Stomach (tissue), 19 donors: Measurements from ENCODE around the gene PUS10. TPM values are rescaled to one million over a fixed set of nuclear protein-coding genes. Genes with fewer than 3 reads are reported as not detected.
A peak's percentile ranks its signal among the peaks of the same experiment; 100 is the strongest.

Experiments
- DNase-seq, 2 donors: peaks; one replicate each; pipeline versions ENCODE4 v3.0.0 to v3.0.0-alpha.2; 2013 to 2019
- H3K27ac ChIP-seq, 5 donors: fragments of 200-600 bp in 4 of 5; sonication (generic) in 4 of 5; one replicate each; pipeline ENCODE4 v1.5.1; 2013 to 2019; ENCODE audit warnings: mild to moderate bottlenecking in 1 of 5, moderate library complexity in 1 of 5
- H3K27me3 ChIP-seq, 3 donors: fragments of 200-600 bp; sonication (generic); one replicate each; pipeline ENCODE4 v1.5.1; 2017 to 2019; ENCODE audit warnings: mixed run types in 1 of 3
- H3K36me3 ChIP-seq, 4 donors: fragments of 200-600 bp; sonication (generic); 1 replicate in 3 of 4; 2 replicates in 1 of 4; pipeline ENCODE4 v1.5.1; 2016 to 2019
- H3K4me1 ChIP-seq, 4 donors: fragments of 200-600 bp; sonication (generic); one replicate each; pipeline ENCODE4 v1.5.1; 2016 to 2019
- H3K4me3 ChIP-seq, 4 donors: fragments of 200-600 bp; sonication (generic) in 3 of 4; one replicate each; pipeline ENCODE4 v1.5.1; 2016 to 2019; ENCODE audit warnings: mild to moderate bottlenecking in 1 of 4
- H3K9me3 ChIP-seq, 4 donors: fragments of 200-600 bp; sonication (generic); one replicate each; pipeline ENCODE4 v1.5.1; 2016 to 2019
- EP300 ChIP-seq: sonication (generic); formaldehyde crosslinking; IDR thresholded peaks from one replicate; pipeline ENCODE4 v1.6.1; 2017; ENCODE audit warnings: antibody characterized with exemption
- POLR2A ChIP-seq, 4 donors: fragments of 450-650 bp; IDR thresholded peaks; one replicate each; pipeline ENCODE4 v1.6.1; 2016; ENCODE audit warnings: antibody characterized with exemption in 4 of 4, control low read depth in 2 of 4, mild to moderate bottlenecking in 1 of 4, moderate library complexity in 1 of 4
- POLR2AphosphoS5 ChIP-seq, 3 donors: sonication (generic); formaldehyde crosslinking; IDR thresholded peaks; one replicate each; pipeline ENCODE4 v1.6.1; 2016; ENCODE audit warnings: antibody characterized with exemption in 3 of 3
- WGBS, 5 donors: extraction: QIAGEN DNeasy Blood & Tissue Kit in 3 of 5; methylation state at CpG; one replicate each; pipeline versions ENCODE4 v1.1.5 to v1.1.7; 2013 to 2018; 5-methylcytosine and 5-hydroxymethylcytosine counted together
- intact Hi-C: fragments of 100-400 bp; cut with DNase I; formaldehyde crosslinking; loops from one replicate; pipeline ENCODE4 v1.15.1; 2023; ENCODE audit warnings: low total_unique reads
- long read RNA-seq, 10 donors: transcript quantifications; one replicate each; lab custom pipeline, GENCODE V29; 2026
- polyA plus RNA-seq, 3 donors: library from polyadenylated mRNA; stranded (reverse); fragments of 200-250 nt; gene quantifications; one replicate each; pipeline ENCODE4 v1.2.3, GENCODE V29; 2013
- total RNA-seq, 5 donors: library from RNA; depleted of rRNA; stranded (reverse); fragments of >200 nt; gene quantifications; one replicate each; pipeline versions ENCODE4 v1.1.0 to v1.2.3, GENCODE V29; 2014 to 2016
- TF ChIP-seq, protein P1 (sequence below), 7 experiments: fragments of 450-650 bp in 4 of 7; fragments of 200-600 bp in 3 of 7; sonication (generic) in 3 of 7; IDR thresholded peaks; one replicate each; pipeline ENCODE4 v1.5.1; 2016 to 2019; ENCODE audit warnings: antibody characterized with exemption in 7 of 7, control low read depth in 2 of 7, mild to moderate bottlenecking in 1 of 7
- donor health status: healthy with polysubstance abuse.
- donor health status: Bipolar disorder and iron deficiency.
- donor health status: healthy.

PUS10 gene
- 1 to 10 TPM; 1.8 to 8.0 (median 4.2) TPM for total RNA-seq
- polyA plus RNA-seq, result 1 to 10 TPM; 2.3 to 2.9 (median 2.7) TPM
- long read RNA-seq, donor 1, result 0 reads
- long read RNA-seq, donor 2, partial matches to known transcripts, result 0 of 1 reads
- long read RNA-seq, donor 2, other reads (novel, unspliced or antisense), result 0 of 1 reads
- long read RNA-seq, donor 3, partial matches to known transcripts, result 0 of 1 reads
- long read RNA-seq, donor 3, other reads (novel, unspliced or antisense), result 0 of 1 reads
- long read RNA-seq, donor 4, result 0 reads
- long read RNA-seq, donor 5, result 0 reads
- long read RNA-seq, donor 6, result 0 reads
- long read RNA-seq, donor 7, result 0 reads
- long read RNA-seq, donor 8, result 0 reads
- long read RNA-seq, donor 9, partial matches to known transcripts, result 0 of 1 reads
- long read RNA-seq, donor 9, other reads (novel, unspliced or antisense), result 0 of 1 reads
- long read RNA-seq, donor 10, result 0 reads

- peaks cover 7 to 61% (median 37%) of the 10 kb centered on the region in 4 donors for H3K4me1 ChIP-seq
Measured at GRCh38 chr2:61017556-61018317, at the start of gene PUS10, which contains the start of gene PEX13. Gene PUS10, minus strand, starts transcription at chr2:61018255. Its CDS starts 6,365 bp downstream, at chr2:61011890. Gene PEX13, plus strand, starts transcription at chr2:61017720. Its CDS starts 40 bp downstream, at chr2:61017760.

GRCh38 chr2:61065714-61066709 lies 48.0 kb upstream of the PUS10 start, which contains the start of gene SANBR:
Gene SANBR, plus strand, starts transcription at chr2:61065871. Its CDS starts 4,480 bp downstream, at chr2:61070351.
- Histone ChIP-seq H3K4me1 (peaks cover 0 to 20% (median 12%) of the 10 kb centered on the region in 4 donors), H3K4me3 (peak within 1 kb of the TSS; percentile 83 to 99 (median 98)), H3K36me3 (peaks cover 3 to 11% (median 7%) of the 10 kb centered on the region in 4 donors), H3K9me3 (no peaks in the 10 kb centered on the region), H3K27ac (peak within 1 kb of the TSS; percentile 76 to 91 (median 89)), H3K27me3 (no peaks in the 10 kb centered on the region)
- intact Hi-C loops, result no loop called here
- 0 to 1% (median 0%) methylated on average over 11 to 112 of the region's 112 CpGs for WGBS, 5 donors
- DNase-seq, result peak; percentile 90 to 97
- TF ChIP-seq POLR2A (IDR thresholded peaks at IDR 0.05) (no peak), EP300 (no peak), POLR2AphosphoS5 (IDR thresholded peaks at IDR 0.05) (peak; percentile 8 to 78 (median 51))
- TF ChIP-seq, protein P1, sequence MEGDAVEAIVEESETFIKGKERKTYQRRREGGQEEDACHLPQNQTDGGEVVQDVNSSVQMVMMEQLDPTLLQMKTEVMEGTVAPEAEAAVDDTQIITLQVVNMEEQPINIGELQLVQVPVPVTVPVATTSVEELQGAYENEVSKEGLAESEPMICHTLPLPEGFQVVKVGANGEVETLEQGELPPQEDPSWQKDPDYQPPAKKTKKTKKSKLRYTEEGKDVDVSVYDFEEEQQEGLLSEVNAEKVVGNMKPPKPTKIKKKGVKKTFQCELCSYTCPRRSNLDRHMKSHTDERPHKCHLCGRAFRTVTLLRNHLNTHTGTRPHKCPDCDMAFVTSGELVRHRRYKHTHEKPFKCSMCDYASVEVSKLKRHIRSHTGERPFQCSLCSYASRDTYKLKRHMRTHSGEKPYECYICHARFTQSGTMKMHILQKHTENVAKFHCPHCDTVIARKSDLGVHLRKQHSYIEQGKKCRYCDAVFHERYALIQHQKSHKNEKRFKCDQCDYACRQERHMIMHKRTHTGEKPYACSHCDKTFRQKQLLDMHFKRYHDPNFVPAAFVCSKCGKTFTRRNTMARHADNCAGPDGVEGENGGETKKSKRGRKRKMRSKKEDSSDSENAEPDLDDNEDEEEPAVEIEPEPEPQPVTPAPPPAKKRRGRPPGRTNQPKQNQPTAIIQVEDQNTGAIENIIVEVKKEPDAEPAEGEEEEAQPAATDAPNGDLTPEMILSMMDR (IDR thresholded peaks at IDR 0.05), result peak in 1 of 7 experiments; percentile 11

More at GRCh38 chr2:61017556-61018317, at the start of gene PUS10, which contains the start of gene PEX13:
- intact Hi-C loops, result no loop called here
- TF ChIP-seq, protein P1 (IDR thresholded peaks at IDR 0.05), result no peak
- TF ChIP-seq POLR2A (IDR thresholded peaks at IDR 0.05) (peak in 2 of 4 donors; percentile 11 to 29), POLR2AphosphoS5 (IDR thresholded peaks at IDR 0.05) (peak in 1 of 3 donors; percentile 65)
- Histone ChIP-seq H3K27ac (peak within 1 kb of the TSS; percentile 91 to 95 (median 94)), H3K27me3 (no peaks in the 10 kb centered on the region), H3K9me3 (no peaks in the 10 kb centered on the region), H3K4me3 (peak within 1 kb of the TSS; percentile 75 to 96 (median 93)), H3K36me3 (peaks cover 2 to 21% (median 15%) of the 10 kb centered on the region in 4 donors)
- DNase-seq, result peak; percentile 80 to 93
- 0 to 1% (median 0%) methylated on average over 23 to 39 of the region's 39 CpGs for WGBS, 5 donors

DNA sequence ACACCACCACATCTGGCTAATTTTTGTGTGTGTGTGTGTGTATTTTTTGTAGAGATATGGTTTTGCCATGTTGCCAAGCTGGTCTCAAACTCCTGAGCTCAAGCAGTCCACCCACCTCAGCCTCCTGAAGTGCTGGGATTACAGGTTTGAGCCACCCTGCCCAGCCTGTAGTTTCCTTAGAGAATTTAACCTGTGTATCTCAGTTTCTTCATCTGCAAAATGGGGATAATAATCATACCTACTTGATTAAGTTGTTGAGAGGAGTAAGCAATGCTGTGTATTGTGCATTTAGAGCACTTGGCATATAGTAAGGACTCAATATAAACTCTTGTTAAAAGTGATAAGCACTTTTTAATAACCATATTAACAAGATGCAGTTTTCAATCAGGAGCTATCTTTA lies 41.3 kb upstream of the PUS10 start:
- Histone ChIP-seq H3K27me3 (no peaks in the 10 kb centered on the region), H3K4me1 (peaks cover 0 to 14% (median 7%) of the 10 kb centered on the region in 4 donors), H3K4me3 (no peak overlapping the region), H3K9me3 (no peaks in the 10 kb centered on the region), H3K27ac (no peak overlapping the region), H3K36me3 (peaks cover 0 to 14% (median 11%) of the 10 kb centered on the region in 4 donors)
- no peak for DNase-seq
- TF ChIP-seq EP300, result no peak
- TF ChIP-seq POLR2AphosphoS5 (IDR thresholded peaks at IDR 0.05), result no peak
- no peak for TF ChIP-seq POLR2A (IDR thresholded peaks at IDR 0.05)
- TF ChIP-seq, protein P1 (IDR thresholded peaks at IDR 0.05), result no peak
- intact Hi-C loops, result no loop called here
